GM23338 (cell line): ENCODE results near the gene CXCR5. TPM values are rescaled to one million over a fixed set of nuclear protein-coding genes. Genes with fewer than 3 reads are reported as not detected.

Experiments used
- ATAC-seq: fragments of 200-7000 bp; cut with Tn5 transposase; 3 replicates; pipeline ENCODE4 v1.9.1; 2020
- DNase-seq: peaks from one replicate; pipeline ENCODE4 v3.0.0-alpha.2; 2015; ENCODE audit warnings: low spot score
- H2AFZ ChIP-seq: fragments of 200-600 bp; sonication (generic); 2 replicates; pipeline ENCODE4 v1.8.0; 2016; ENCODE audit warnings: antibody characterized with exemption, mild to moderate bottlenecking, moderate library complexity
- H3F3A ChIP-seq: fragments of 200-600 bp; sonication (generic); replicated peaks from 2 replicates; pipeline ENCODE4 v1.8.0; 2017; ENCODE audit warnings: antibody characterized with exemption, mixed run types, low read depth
- H3K27ac ChIP-seq: fragments of 200-600 bp; sonication (generic); 2 replicates; pipeline ENCODE4 v1.6.1; 2016; ENCODE audit warnings: low read depth
- H3K27me3 ChIP-seq: fragments of 200-600 bp; sonication (generic); 2 replicates; pipeline ENCODE4 v1.8.0; 2016; ENCODE audit warnings: mild to moderate bottlenecking, mixed run types, moderate library complexity; ENCODE audit not compliant: insufficient read depth
- H3K36me3 ChIP-seq: fragments of 200-600 bp; sonication (generic); 2 replicates; pipeline ENCODE4 v1.8.0; 2016; ENCODE audit warnings: mild to moderate bottlenecking; ENCODE audit not compliant: insufficient read depth
- H3K4me1 ChIP-seq: fragments of 200-600 bp; sonication (generic); 2 replicates; pipeline ENCODE4 v1.8.0; 2016; ENCODE audit warnings: mild to moderate bottlenecking, moderate library complexity; ENCODE audit not compliant: insufficient read depth
- H3K4me2 ChIP-seq: fragments of 200-600 bp; sonication (generic); 2 replicates; pipeline ENCODE4 v1.7.1; 2017; ENCODE audit warnings: mixed run types
- H3K4me3 ChIP-seq: fragments of 200-600 bp; sonication (generic); 2 replicates; pipeline ENCODE4 v1.6.1; 2016; ENCODE audit warnings: mixed run types
- H3K79me2 ChIP-seq: fragments of 200-600 bp; sonication (generic); replicated peaks from 2 replicates; pipeline ENCODE4 v1.8.0; 2017; ENCODE audit warnings: mild to moderate bottlenecking; ENCODE audit not compliant: insufficient read depth
- H3K9me2 ChIP-seq: fragments of 200-600 bp; sonication (generic); 2 replicates; pipeline ENCODE4 v1.8.0; 2017; ENCODE audit not compliant: insufficient read depth
- H4K20me1 ChIP-seq: fragments of 200-600 bp; sonication (generic); replicated peaks from 2 replicates; pipeline ENCODE4 v1.8.0; 2017; ENCODE audit warnings: mild to moderate bottlenecking; ENCODE audit not compliant: insufficient read depth
- H3K27ac Mint-ChIP-seq: 2 replicates; pipeline ENCODE4 v1.8.0; 2020; ENCODE audit warnings: inconsistent platforms, mild to moderate bottlenecking, moderate library complexity, mixed read lengths
- H3K27me3 Mint-ChIP-seq: 3 replicates; pipeline ENCODE4 v1.8.0; 2022; ENCODE audit warnings: low read depth, mild to moderate bottlenecking, moderate library complexity, mixed read lengths, inconsistent platforms; ENCODE audit not compliant: insufficient read depth, poor library complexity
- H3K36me3 Mint-ChIP-seq: 3 replicates; pipeline ENCODE4 v1.8.0; 2021; ENCODE audit warnings: low read depth, mild to moderate bottlenecking, inconsistent platforms, moderate library complexity, mixed read lengths
- H3K4me1 Mint-ChIP-seq: 3 replicates; pipeline ENCODE4 v1.8.0; 2020; ENCODE audit warnings: mild to moderate bottlenecking, inconsistent platforms, mixed read lengths
- H3K4me3 Mint-ChIP-seq: 3 replicates; pipeline ENCODE4 v1.8.0; 2021; ENCODE audit warnings: moderate library complexity, mild to moderate bottlenecking, inconsistent platforms, mixed read lengths
- H3K9me3 Mint-ChIP-seq: 3 replicates; pipeline ENCODE4 v1.8.0; 2020; ENCODE audit warnings: moderate library complexity, mild to moderate bottlenecking, inconsistent platforms, mixed read lengths
- CREB1 ChIP-seq: fragments of 250-450 bp; sonication (Bioruptor Pico); IDR thresholded peaks from 2 replicates; pipeline ENCODE4 v1.5.0; 2020; ENCODE audit warnings: low read depth, mild to moderate bottlenecking, moderate library complexity
- ETS1 ChIP-seq: IDR thresholded peaks from 2 replicates; pipeline ENCODE4 v1.6.1; 2016; ENCODE audit warnings: antibody characterized with exemption
- EZH2phosphoT487 ChIP-seq: fragments of 200-600 bp; sonication (generic); IDR thresholded peaks from one replicate; pipeline ENCODE4 v1.8.1; 2018; ENCODE audit warnings: antibody characterized with exemption; ENCODE audit not compliant: unreplicated experiment
- JUNB ChIP-seq: IDR thresholded peaks from one replicate; pipeline ENCODE4 v1.6.1; 2016; ENCODE audit warnings: antibody characterized with exemption; ENCODE audit not compliant: unreplicated experiment
- NANOG ChIP-seq: IDR thresholded peaks from 2 replicates; pipeline ENCODE4 v1.6.1; 2016; ENCODE audit warnings: antibody characterized with exemption, borderline replicate concordance
- STAT1 ChIP-seq: IDR thresholded peaks from one replicate; pipeline ENCODE4 v1.6.1; 2016; ENCODE audit warnings: antibody characterized with exemption; ENCODE audit not compliant: unreplicated experiment
- polyA plus RNA-seq: library from polyadenylated mRNA; unstranded; fragments of >200 nt; fragmentation: Nextera tagmentation; extraction: Ambion mirVana; gene quantifications from 2 replicates; pipeline ENCODE4 v1.2.1, GENCODE V29; 2016
- total RNA-seq: library from RNA; depleted of rRNA; stranded (reverse); fragments of >200 nt; shearing (Covaris generic); gene quantifications from 2 replicates; pipeline ENCODE4 v1.2.3, GENCODE V29; 2014
- TF ChIP-seq, protein P1 (sequence below), 2 experiments: fragments of 200-600 bp in 1 of 2; sonication (generic) in 1 of 2; conservative IDR thresholded peaks; 2 replicates each; pipeline versions ENCODE4 v1.5.1 to v1.6.1; 2016 to 2017; ENCODE audit warnings: antibody characterized with exemption in 2 of 2, low read depth in 2 of 2, mild to moderate bottlenecking in 2 of 2, moderate library complexity in 1 of 2
- TF ChIP-seq, protein P2 (sequence below): IDR thresholded peaks from one replicate; pipeline ENCODE4 v1.6.1; 2018; ENCODE audit warnings: antibody characterized with exemption; ENCODE audit not compliant: unreplicated experiment

The CXCR5 gene
- total and polyA plus RNA-seq, 2 experiments from 2014 or later = 0.18 TPM; not detected in 1

- Histone ChIP-seq H3K27ac (peak overlapping the region; percentile 72; the same call in 1 of the 2 replicates), H3K36me3 (peaks cover 16% of the 10 kb centered on the region; the same call in 1 of the 2 replicates), H3F3A (peaks cover 19% of the 10 kb centered on the region), H3K4me1 (peaks cover 32% of the 10 kb centered on the region), H2AFZ (no peak overlapping the region), H4K20me1 (peaks cover 19% of the 10 kb centered on the region), H3K9me2 (no peaks in the 10 kb centered on the region), H3K79me2 (peaks cover 65% of the 10 kb centered on the region), H3K27me3 (no peaks in the 10 kb centered on the region), H3K4me2 (peak overlapping the region; percentile 78), H3K4me3 (peak overlapping the region; percentile 42)
- peaks cover 50% of the 10 kb centered on the region for H3K36me3 Mint-ChIP-seq
- H3K4me3 Mint-ChIP-seq = peak overlapping the region; percentile 55
- TF ChIP-seq, protein P1, sequence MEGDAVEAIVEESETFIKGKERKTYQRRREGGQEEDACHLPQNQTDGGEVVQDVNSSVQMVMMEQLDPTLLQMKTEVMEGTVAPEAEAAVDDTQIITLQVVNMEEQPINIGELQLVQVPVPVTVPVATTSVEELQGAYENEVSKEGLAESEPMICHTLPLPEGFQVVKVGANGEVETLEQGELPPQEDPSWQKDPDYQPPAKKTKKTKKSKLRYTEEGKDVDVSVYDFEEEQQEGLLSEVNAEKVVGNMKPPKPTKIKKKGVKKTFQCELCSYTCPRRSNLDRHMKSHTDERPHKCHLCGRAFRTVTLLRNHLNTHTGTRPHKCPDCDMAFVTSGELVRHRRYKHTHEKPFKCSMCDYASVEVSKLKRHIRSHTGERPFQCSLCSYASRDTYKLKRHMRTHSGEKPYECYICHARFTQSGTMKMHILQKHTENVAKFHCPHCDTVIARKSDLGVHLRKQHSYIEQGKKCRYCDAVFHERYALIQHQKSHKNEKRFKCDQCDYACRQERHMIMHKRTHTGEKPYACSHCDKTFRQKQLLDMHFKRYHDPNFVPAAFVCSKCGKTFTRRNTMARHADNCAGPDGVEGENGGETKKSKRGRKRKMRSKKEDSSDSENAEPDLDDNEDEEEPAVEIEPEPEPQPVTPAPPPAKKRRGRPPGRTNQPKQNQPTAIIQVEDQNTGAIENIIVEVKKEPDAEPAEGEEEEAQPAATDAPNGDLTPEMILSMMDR (conservative IDR thresholded peaks at IDR 0.05; ENCODE audit: low read depth in 2 of 2) = peak; percentile 94 to 98
- TF ChIP-seq STAT1 (no peak), JUNB (no peak), CREB1 (CRISPR knock-in tag) (peak; percentile 75)
- TF ChIP-seq, protein P2, sequence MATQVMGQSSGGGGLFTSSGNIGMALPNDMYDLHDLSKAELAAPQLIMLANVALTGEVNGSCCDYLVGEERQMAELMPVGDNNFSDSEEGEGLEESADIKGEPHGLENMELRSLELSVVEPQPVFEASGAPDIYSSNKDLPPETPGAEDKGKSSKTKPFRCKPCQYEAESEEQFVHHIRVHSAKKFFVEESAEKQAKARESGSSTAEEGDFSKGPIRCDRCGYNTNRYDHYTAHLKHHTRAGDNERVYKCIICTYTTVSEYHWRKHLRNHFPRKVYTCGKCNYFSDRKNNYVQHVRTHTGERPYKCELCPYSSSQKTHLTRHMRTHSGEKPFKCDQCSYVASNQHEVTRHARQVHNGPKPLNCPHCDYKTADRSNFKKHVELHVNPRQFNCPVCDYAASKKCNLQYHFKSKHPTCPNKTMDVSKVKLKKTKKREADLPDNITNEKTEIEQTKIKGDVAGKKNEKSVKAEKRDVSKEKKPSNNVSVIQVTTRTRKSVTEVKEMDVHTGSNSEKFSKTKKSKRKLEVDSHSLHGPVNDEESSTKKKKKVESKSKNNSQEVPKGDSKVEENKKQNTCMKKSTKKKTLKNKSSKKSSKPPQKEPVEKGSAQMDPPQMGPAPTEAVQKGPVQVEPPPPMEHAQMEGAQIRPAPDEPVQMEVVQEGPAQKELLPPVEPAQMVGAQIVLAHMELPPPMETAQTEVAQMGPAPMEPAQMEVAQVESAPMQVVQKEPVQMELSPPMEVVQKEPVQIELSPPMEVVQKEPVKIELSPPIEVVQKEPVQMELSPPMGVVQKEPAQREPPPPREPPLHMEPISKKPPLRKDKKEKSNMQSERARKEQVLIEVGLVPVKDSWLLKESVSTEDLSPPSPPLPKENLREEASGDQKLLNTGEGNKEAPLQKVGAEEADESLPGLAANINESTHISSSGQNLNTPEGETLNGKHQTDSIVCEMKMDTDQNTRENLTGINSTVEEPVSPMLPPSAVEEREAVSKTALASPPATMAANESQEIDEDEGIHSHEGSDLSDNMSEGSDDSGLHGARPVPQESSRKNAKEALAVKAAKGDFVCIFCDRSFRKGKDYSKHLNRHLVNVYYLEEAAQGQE = no peak
- peak overlapping the region; percentile 92 for H3K27ac Mint-ChIP-seq
- H3K27me3 Mint-ChIP-seq = peaks cover 23% of the 10 kb centered on the region
- H3K9me3 Mint-ChIP-seq = no peaks in the 10 kb centered on the region
- peaks cover 33% of the 10 kb centered on the region for H3K4me1 Mint-ChIP-seq
- peak; percentile 91 for DNase-seq
- peak; percentile 38 for ATAC-seq
Measured at GRCh38 chr11:118907051-118908042, 23.7 kb downstream of the CXCR5 start.

- Histone ChIP-seq H3K4me3 (peak overlapping the region; percentile 55; the same call in 1 of the 2 replicates), H3F3A (peaks cover 28% of the 10 kb centered on the region), H2AFZ (no peak overlapping the region), H3K27me3 (no peaks in the 10 kb centered on the region), H4K20me1 (peaks cover 19% of the 10 kb centered on the region), H3K36me3 (peaks cover 16% of the 10 kb centered on the region; the same call in 1 of the 2 replicates), H3K79me2 (peaks cover 69% of the 10 kb centered on the region), H3K4me1 (peaks cover 40% of the 10 kb centered on the region), H3K9me2 (no peaks in the 10 kb centered on the region), H3K4me2 (peak overlapping the region; percentile 78), H3K27ac (peak overlapping the region; percentile 72; the same call in 1 of the 2 replicates)
- no peak for DNase-seq
- H3K27ac Mint-ChIP-seq = peak overlapping the region; percentile 92; the same call in 1 of the 2 replicates
- peaks cover 42% of the 10 kb centered on the region for H3K4me1 Mint-ChIP-seq
- H3K36me3 Mint-ChIP-seq = peaks cover 49% of the 10 kb centered on the region
- H3K4me3 Mint-ChIP-seq = peak overlapping the region; percentile 55; the same call in 2 of the 3 replicates
- H3K9me3 Mint-ChIP-seq = no peaks in the 10 kb centered on the region
- ATAC-seq = no peak
- H3K27me3 Mint-ChIP-seq = peaks cover 23% of the 10 kb centered on the region
- no peak for TF ChIP-seq NANOG
- TF ChIP-seq ETS1 = no peak
- TF ChIP-seq STAT1 = no peak
- no peak for TF ChIP-seq CREB1 (CRISPR knock-in tag)
- TF ChIP-seq EZH2phosphoT487 = no peak
- TF ChIP-seq, protein P1 (conservative IDR thresholded peaks at IDR 0.05; ENCODE audit: low read depth in 2 of 2) = no peak
- no peak for TF ChIP-seq JUNB
Measured at GRCh38 chr11:118908264-118908663, 24.6 kb downstream of the CXCR5 start.
